Measurements from ENCODE around the gene TOP3A. TPM values are rescaled to one million over a fixed set of nuclear protein-coding genes. Genes with fewer than 3 reads are reported as not detected.

The TOP3A gene
- total RNA-seq, 1 experiment from 2014 or later: 52.2 TPM

GRCh38 chr17:18326039-18326438, 11.2 kb upstream of the TOP3A start:
- Histone ChIP-seq H3K27me3 (ENCODE audit: insufficient read depth, low read depth) (no peaks in the 10 kb centered on the region), H3K4me3 (no peak overlapping the region), H2AFZ (no peak overlapping the region), H3F3A (ENCODE audit: insufficient read depth, low read depth) (peaks cover 11% of the 10 kb centered on the region; the same call in 1 of the 2 replicates), H3K9me3 (ENCODE audit: insufficient read depth, low read depth) (no peaks in the 10 kb centered on the region), H3K4me1 (replicated peaks; ENCODE audit: insufficient read depth) (no peaks in the 10 kb centered on the region), H3K79me2 (ENCODE audit: low read depth) (no peaks in the 10 kb centered on the region; the same call in 1 of the 2 replicates), H4K20me1 (ENCODE audit: insufficient read depth) (peaks cover 30% of the 10 kb centered on the region), H3K9me2 (ENCODE audit: insufficient read depth) (no peaks in the 10 kb centered on the region), H3K4me2 (no peak overlapping the region), H3K27ac (no peak overlapping the region), H3K36me3 (ENCODE audit: low read depth) (no peaks in the 10 kb centered on the region; the same call in 1 of the 2 replicates)
- POLR2A ChIA-PET (ENCODE audit: unreplicated experiment): no interaction called here
- TF ChIP-seq CTCF (conservative IDR thresholded peaks at IDR 0.05): no peak
- TF ChIP-seq EZH2 (IDR thresholded peaks at IDR 0.05; ENCODE audit: low read depth): no peak
- intact Hi-C loops (cut with micrococcal nuclease; ENCODE audit: unreplicated experiment): no loop called here
- no peak for DNase-seq
- BruUV-seq (replicated peaks): no TSS peak
- CTCF ChIA-PET: interaction anchor here (0.7 kb wide), 1 partner anchor 8 kb away, joined by 4 read pairs; no protein-coding TSS in a partner anchor

GRCh38 chr17:18324140-18325050, 9.6 kb upstream of the TOP3A start:
- no peak overlapping the region for H3K4me2 ChIP-seq
- no peak overlapping the region for H3K4me3 ChIP-seq
- peaks cover 9% of the 10 kb centered on the region; the same call in 1 of the 2 replicates for H3F3A ChIP-seq (ENCODE audit: insufficient read depth, low read depth)
- no peaks in the 10 kb centered on the region for H3K9me3 ChIP-seq (ENCODE audit: insufficient read depth, low read depth)
- intact Hi-C loops (cut with micrococcal nuclease; ENCODE audit: unreplicated experiment): no loop called here
- H3K27me3 ChIP-seq (ENCODE audit: insufficient read depth, low read depth): no peaks in the 10 kb centered on the region
- H3K36me3 ChIP-seq (ENCODE audit: low read depth): no peaks in the 10 kb centered on the region; the same call in 1 of the 2 replicates
- H3K79me2 ChIP-seq (ENCODE audit: low read depth): peaks cover 8% of the 10 kb centered on the region; the same call in 1 of the 2 replicates
- no peak overlapping the region for H3K27ac ChIP-seq
- H4K20me1 ChIP-seq (ENCODE audit: insufficient read depth): peaks cover 43% of the 10 kb centered on the region
- TF ChIP-seq CTCF (conservative IDR thresholded peaks at IDR 0.05) (no peak), EZH2 (IDR thresholded peaks at IDR 0.05; ENCODE audit: low read depth) (no peak)
- BruUV-seq (replicated peaks): no TSS peak
- no peaks in the 10 kb centered on the region for H3K9me2 ChIP-seq (ENCODE audit: insufficient read depth)
- H2AFZ ChIP-seq: no peak overlapping the region
- ChIA-PET POLR2A (ENCODE audit: unreplicated experiment) (interaction anchor here (0.6 kb wide), 1 partner anchor 67 kb away, joined by 3 read pairs; no protein-coding TSS in a partner anchor), CTCF (no interaction called here)
- H3K4me1 ChIP-seq (replicated peaks; ENCODE audit: insufficient read depth): no peaks in the 10 kb centered on the region
- no peak for DNase-seq

GRCh38 chr17:18323507-18324139, 8.8 kb upstream of the TOP3A start:
- Histone ChIP-seq H3K9me3 (ENCODE audit: insufficient read depth, low read depth) (no peaks in the 10 kb centered on the region), H3K4me3 (no peak overlapping the region), H3K4me1 (replicated peaks; ENCODE audit: insufficient read depth) (0 out of 2 replicates have a peak, but pooled peaks cover 1% of the 10 kb centered on the region), H3K27me3 (ENCODE audit: insufficient read depth, low read depth) (no peaks in the 10 kb centered on the region), H2AFZ (no peak overlapping the region), H3K9me2 (ENCODE audit: insufficient read depth) (no peaks in the 10 kb centered on the region), H4K20me1 (ENCODE audit: insufficient read depth) (peaks cover 51% of the 10 kb centered on the region), H3K79me2 (ENCODE audit: low read depth) (peaks cover 16% of the 10 kb centered on the region), H3F3A (ENCODE audit: insufficient read depth, low read depth) (0 out of 2 replicates have a peak, but pooled peaks cover 7% of the 10 kb centered on the region), H3K27ac (no peak overlapping the region), H3K36me3 (ENCODE audit: low read depth) (no peaks in the 10 kb centered on the region; the same call in 1 of the 2 replicates), H3K4me2 (no peak overlapping the region)
- no TSS peak for BruUV-seq (replicated peaks)
- DNase-seq: no peak
- TF ChIP-seq EZH2 (IDR thresholded peaks at IDR 0.05; ENCODE audit: low read depth) (no peak), CTCF (conservative IDR thresholded peaks at IDR 0.05) (no peak)
- intact Hi-C loops (cut with micrococcal nuclease; ENCODE audit: unreplicated experiment): no loop called here
- POLR2A ChIA-PET (ENCODE audit: unreplicated experiment): no interaction called here
- CTCF ChIA-PET: no interaction called here

All from PC-9 (cell line).